K562 (cell line): ENCODE measurements around the gene SNX1. TPM values are rescaled to one million over a fixed set of nuclear protein-coding genes. Genes with fewer than 3 reads are reported as not detected.

Source experiments
- DMBX1 ChIP-seq: fragments of 250-450 bp; sonication (Bioruptor Pico); IDR thresholded peaks from 2 replicates; pipeline ENCODE4 v1.8.0; 2022; ENCODE audit warnings: inconsistent platforms, mild to moderate bottlenecking, moderate library complexity, borderline replicate concordance
- JUNB ChIP-seq: fragments of 450-650 bp; formaldehyde crosslinking; conservative IDR thresholded peaks from 2 replicates; pipeline ENCODE4 v1.4.0; 2020; ENCODE audit warnings: mild to moderate bottlenecking
- KDM2B ChIP-seq: fragments of 250-450 bp; sonication (Bioruptor Pico); IDR thresholded peaks from 2 replicates; pipeline ENCODE4 v1.8.0; 2021; ENCODE audit warnings: mild to moderate bottlenecking, moderate library complexity
- MCM3 ChIP-seq: fragments of 450-650 bp; IDR thresholded peaks from 2 replicates; pipeline ENCODE4 v1.6.1; 2016
- RAD21 ChIP-seq, 2 experiments: fragments of 250-450 bp in 1 of 2; fragments of 450-650 bp in 1 of 2; sonication (Bioruptor Pico) in 1 of 2; formaldehyde crosslinking in 1 of 2; IDR thresholded peaks in 1 of 2; conservative IDR thresholded peaks in 1 of 2; 2 replicates each; pipeline versions ENCODE4 v1.4.0 to v1.8.0; 2020 to 2022; ENCODE audit warnings: mild to moderate bottlenecking in 2 of 2, moderate library complexity in 1 of 2
- RBFOX2 ChIP-seq: fragments of 200-400 bp; formaldehyde crosslinking; IDR thresholded peaks from 2 replicates; pipeline ENCODE4 v1.6.1; 2017; ENCODE audit warnings: low read depth, mild to moderate bottlenecking, low read length, moderate library complexity
- SMARCE1 ChIP-seq: fragments of 450-650 bp; IDR thresholded peaks from 2 replicates; pipeline ENCODE4 v1.7.1; 2016; ENCODE audit warnings: mild to moderate bottlenecking
- SUPT5H ChIP-seq: fragments of 450-650 bp; IDR thresholded peaks from 2 replicates; pipeline ENCODE4 v1.6.1; 2016
- ZNF384 ChIP-seq: IDR thresholded peaks from 2 replicates; pipeline ENCODE4 v1.6.1; 2012; ENCODE audit warnings: low read depth, low read length, improper control_type of control experiment
- polyA plus RNA-seq, 8 experiments: library from polyadenylated mRNA; depleted of rRNA in 4 of 8; stranded (reverse) in 5 of 8; unstranded in 3 of 8; fragments of >200 nt; fragmentation: Nextera tagmentation in 2 of 8; fragmentation: Illumina TruSeq in 1 of 8; extraction: Ambion mirVana in 2 of 8; extraction: Trizol in 1 of 8; gene quantifications; 2 replicates each; pipeline versions ENCODE4 v1.2.1 to v1.2.3, GENCODE V29; 2011 to 2014; ENCODE audit warnings: inconsistent platforms in 1 of 8, missing spikeins in 1 of 8
- total RNA-seq, 7 experiments: library from RNA; depleted of rRNA in 6 of 7; stranded (reverse); fragments of >200 nt in 6 of 7; fragmentation: Illumina TruSeq in 2 of 7; extraction: Trizol in 2 of 7; gene quantifications; 2 replicates each; pipeline versions ENCODE4 v1.2.1 to v1.2.3, GENCODE V29; 2011 to 2021; ENCODE audit warnings: low replicate concordance in 1 of 7
- TF ChIP-seq, protein P1 (sequence below), 2 experiments: fragments of 450-650 bp; IDR thresholded peaks; 2 replicates each; pipeline ENCODE4 v1.6.1; 2018; ENCODE audit warnings: mild to moderate bottlenecking in 2 of 2, low read depth in 1 of 2; ENCODE audit not compliant: partially characterized antibody in 2 of 2
- TF ChIP-seq, protein P2 (sequence below): fragments of 450-650 bp; IDR thresholded peaks from 2 replicates; pipeline ENCODE4 v1.6.1; 2016; ENCODE audit warnings: mild to moderate bottlenecking
- TF ChIP-seq, protein P3 (sequence below): IDR thresholded peaks from 2 replicates; pipeline ENCODE4 v1.6.1; 2014; ENCODE audit warnings: antibody characterized with exemption
- TF ChIP-seq, protein P4 (sequence below): fragments of 250-450 bp; sonication (Bioruptor Pico); IDR thresholded peaks from 2 replicates; pipeline ENCODE4 v1.4.0; 2020; ENCODE audit warnings: mild to moderate bottlenecking

Gene SNX1
- total and polyA plus RNA-seq, 9 of the 15 experiments (the other 6 are each of a cell fraction or from before 2014, with no cell fraction given), result 11.0 to 105 (median 59.9) TPM

DNA sequence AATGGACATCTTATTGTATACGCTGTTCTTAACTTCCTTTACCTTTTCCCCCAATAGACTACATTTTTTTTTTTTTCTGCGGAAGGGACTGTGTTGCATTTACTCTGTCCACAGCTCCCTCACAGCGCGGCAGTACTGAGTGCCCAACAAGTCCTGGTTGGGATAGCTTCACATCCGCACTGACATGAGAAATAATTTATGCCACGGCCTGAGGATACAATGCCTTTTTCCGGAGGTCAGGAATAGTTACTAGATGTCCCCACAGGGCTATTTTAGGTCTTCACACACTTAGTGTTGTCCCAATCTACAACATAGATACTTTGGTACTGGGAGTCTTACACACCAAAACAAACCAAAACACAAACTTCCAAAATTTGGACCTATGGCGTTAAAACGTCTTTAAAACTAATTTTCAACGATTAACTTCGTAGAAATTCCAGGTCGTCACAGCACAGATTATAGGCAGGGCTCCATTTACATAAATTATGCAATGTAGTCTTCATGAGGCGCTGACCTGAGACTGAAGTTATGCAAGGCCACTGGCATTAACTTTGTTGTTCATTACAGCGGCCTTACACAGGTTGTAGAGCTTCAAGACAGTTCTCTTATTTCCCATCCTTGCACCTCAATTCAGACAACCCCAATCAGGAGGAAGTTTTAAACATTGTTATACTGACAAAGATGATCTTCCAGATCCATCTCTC lies 68.0 kb downstream of the SNX1 start (continued):
- TF ChIP-seq, protein P1, sequence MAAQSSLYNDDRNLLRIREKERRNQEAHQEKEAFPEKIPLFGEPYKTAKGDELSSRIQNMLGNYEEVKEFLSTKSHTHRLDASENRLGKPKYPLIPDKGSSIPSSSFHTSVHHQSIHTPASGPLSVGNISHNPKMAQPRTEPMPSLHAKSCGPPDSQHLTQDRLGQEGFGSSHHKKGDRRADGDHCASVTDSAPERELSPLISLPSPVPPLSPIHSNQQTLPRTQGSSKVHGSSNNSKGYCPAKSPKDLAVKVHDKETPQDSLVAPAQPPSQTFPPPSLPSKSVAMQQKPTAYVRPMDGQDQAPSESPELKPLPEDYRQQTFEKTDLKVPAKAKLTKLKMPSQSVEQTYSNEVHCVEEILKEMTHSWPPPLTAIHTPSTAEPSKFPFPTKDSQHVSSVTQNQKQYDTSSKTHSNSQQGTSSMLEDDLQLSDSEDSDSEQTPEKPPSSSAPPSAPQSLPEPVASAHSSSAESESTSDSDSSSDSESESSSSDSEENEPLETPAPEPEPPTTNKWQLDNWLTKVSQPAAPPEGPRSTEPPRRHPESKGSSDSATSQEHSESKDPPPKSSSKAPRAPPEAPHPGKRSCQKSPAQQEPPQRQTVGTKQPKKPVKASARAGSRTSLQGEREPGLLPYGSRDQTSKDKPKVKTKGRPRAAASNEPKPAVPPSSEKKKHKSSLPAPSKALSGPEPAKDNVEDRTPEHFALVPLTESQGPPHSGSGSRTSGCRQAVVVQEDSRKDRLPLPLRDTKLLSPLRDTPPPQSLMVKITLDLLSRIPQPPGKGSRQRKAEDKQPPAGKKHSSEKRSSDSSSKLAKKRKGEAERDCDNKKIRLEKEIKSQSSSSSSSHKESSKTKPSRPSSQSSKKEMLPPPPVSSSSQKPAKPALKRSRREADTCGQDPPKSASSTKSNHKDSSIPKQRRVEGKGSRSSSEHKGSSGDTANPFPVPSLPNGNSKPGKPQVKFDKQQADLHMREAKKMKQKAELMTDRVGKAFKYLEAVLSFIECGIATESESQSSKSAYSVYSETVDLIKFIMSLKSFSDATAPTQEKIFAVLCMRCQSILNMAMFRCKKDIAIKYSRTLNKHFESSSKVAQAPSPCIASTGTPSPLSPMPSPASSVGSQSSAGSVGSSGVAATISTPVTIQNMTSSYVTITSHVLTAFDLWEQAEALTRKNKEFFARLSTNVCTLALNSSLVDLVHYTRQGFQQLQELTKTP (IDR thresholded peaks at IDR 0.05; ENCODE audit: low read depth in 1 of 2, partially characterized antibody in 2 of 2), result no peak
- no peak for TF ChIP-seq RAD21 (CRISPR knock-in tag; conservative IDR thresholded peaks at IDR 0.05 in 1 of 2, IDR thresholded peaks at IDR 0.05 in 1 of 2)
- TF ChIP-seq, protein P2, sequence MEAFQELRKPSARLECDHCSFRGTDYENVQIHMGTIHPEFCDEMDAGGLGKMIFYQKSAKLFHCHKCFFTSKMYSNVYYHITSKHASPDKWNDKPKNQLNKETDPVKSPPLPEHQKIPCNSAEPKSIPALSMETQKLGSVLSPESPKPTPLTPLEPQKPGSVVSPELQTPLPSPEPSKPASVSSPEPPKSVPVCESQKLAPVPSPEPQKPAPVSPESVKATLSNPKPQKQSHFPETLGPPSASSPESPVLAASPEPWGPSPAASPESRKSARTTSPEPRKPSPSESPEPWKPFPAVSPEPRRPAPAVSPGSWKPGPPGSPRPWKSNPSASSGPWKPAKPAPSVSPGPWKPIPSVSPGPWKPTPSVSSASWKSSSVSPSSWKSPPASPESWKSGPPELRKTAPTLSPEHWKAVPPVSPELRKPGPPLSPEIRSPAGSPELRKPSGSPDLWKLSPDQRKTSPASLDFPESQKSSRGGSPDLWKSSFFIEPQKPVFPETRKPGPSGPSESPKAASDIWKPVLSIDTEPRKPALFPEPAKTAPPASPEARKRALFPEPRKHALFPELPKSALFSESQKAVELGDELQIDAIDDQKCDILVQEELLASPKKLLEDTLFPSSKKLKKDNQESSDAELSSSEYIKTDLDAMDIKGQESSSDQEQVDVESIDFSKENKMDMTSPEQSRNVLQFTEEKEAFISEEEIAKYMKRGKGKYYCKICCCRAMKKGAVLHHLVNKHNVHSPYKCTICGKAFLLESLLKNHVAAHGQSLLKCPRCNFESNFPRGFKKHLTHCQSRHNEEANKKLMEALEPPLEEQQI, result 0 out of 2 replicates have a peak, but pooled peaks have one; percentile 31
- 0 out of 2 replicates have a peak, but pooled peaks have one; percentile 19 for TF ChIP-seq ZNF384
- no peak for TF ChIP-seq JUNB (CRISPR knock-in tag)
- no peak for TF ChIP-seq KDM2B (CRISPR knock-in tag)
- TF ChIP-seq, protein P3, sequence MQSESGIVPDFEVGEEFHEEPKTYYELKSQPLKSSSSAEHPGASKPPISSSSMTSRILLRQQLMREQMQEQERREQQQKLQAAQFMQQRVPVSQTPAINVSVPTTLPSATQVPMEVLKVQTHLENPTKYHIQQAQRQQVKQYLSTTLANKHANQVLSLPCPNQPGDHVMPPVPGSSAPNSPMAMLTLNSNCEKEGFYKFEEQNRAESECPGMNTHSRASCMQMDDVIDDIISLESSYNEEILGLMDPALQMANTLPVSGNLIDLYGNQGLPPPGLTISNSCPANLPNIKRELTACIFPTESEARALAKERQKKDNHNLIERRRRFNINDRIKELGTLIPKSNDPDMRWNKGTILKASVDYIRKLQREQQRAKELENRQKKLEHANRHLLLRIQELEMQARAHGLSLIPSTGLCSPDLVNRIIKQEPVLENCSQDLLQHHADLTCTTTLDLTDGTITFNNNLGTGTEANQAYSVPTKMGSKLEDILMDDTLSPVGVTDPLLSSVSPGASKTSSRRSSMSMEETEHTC, result 0 out of 2 replicates have a peak, but pooled peaks have one; percentile 14
- TF ChIP-seq, protein P4, sequence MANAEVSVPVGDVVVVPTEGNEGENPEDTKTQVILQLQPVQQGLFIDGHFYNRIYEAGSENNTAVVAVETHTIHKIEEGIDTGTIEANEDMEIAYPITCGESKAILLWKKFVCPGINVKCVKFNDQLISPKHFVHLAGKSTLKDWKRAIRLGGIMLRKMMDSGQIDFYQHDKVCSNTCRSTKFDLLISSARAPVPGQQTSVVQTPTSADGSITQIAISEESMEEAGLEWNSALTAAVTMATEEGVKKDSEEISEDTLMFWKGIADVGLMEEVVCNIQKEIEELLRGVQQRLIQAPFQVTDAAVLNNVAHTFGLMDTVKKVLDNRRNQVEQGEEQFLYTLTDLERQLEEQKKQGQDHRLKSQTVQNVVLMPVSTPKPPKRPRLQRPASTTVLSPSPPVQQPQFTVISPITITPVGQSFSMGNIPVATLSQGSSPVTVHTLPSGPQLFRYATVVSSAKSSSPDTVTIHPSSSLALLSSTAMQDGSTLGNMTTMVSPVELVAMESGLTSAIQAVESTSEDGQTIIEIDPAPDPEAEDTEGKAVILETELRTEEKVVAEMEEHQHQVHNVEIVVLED (CRISPR knock-in tag), result no peak
- 0 out of 2 replicates have a peak, but pooled peaks have one; percentile 3 for TF ChIP-seq DMBX1
- TF ChIP-seq SMARCE1, result no peak; the same call in 1 of the 2 replicates
- TF ChIP-seq MCM3, result no peak
- TF ChIP-seq RBFOX2, result no peak
- 0 out of 2 replicates have a peak, but pooled peaks have one; percentile 13 for TF ChIP-seq SUPT5H
